ENCODE measurements around the gene CDH20.

Gene CDH20

DNA sequence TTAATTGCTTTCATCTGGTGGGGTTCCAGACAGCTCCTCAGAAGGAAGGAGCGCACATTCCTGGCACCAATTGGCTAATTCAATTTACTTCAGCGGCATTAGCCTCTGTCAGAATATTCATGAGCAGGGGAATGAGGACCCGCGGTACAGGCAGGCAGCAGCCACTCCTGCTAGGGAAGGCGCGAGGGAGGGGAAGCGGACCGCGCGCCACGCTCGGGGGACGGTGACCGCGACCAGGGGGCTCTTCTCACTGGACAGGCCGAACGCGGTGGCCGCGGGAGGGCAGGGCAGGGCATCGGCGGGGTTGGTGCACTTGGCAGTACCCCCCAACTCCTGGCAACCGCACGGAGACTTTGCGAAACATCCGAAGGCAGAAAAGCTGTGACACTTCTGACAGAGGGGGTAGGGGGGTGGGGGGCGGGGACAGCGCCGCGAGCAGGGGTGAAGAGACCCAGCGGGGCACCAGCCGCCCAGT is at the start of gene CDH20:
TSS of gene CDH20 (plus strand) at position 160 of the 475 bp plus-strand sequence.
- DNase-seq = no peak

DNA sequence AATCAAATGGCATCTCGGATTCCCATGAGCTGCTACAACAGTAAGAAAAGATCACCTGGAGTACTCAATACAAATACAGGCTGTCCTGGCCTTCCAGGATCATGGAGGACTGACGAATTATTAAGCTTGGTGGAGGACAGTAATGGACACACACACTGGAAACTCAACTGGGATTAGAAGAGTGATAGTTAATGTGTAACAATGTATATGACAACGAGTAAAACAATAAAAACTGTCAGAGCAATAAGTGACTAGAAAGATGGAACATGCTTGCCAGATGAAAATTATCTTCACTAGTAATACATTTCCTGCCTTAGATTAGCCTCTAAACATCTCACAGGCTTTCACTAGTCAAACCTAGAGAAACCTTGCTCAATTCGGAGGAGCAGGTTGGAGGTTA is 49.2 kb upstream of the CDH20 start:
- no peak for DNase-seq

DNA sequence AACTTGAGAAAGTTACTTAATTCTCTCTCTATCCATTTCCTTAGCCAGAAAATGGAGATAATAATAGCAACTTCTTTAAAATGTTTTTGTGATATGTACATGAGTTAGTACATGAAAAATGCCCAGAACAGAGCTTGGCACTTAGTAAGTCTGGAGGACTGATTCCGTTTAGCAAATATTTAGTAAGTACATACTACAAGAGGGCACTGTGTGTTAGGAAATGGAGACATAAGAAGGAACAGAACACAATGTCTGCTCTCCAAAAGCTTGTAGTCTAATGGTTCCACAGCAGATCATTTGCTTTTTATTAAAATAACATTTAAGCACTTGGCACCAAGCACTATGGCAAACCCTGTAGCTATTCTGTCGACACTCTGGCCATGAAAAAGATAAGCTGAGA is 47.5 kb upstream of the CDH20 start:
- DNase-seq = no peak

DNA sequence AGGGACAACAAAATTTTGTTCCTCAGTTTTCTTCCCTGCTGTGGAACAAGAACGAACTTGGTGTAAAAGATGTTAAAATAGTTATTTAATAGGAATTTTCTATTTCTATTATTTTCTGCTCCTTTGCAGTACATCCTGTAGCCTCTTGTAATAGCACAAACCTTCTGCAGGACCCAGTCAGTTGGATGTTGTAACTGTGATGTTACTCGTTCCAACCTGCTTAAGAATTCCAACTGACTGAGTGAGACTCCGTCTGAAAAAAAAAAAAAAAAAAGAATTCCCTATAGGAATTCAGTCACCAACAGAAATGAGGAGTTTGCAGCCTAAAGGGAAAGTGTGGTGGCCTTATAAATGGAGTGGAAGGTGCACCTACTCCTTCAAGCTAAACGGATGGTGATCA is 46.4 kb upstream of the CDH20 start:
- DNase-seq = no peak

DNA sequence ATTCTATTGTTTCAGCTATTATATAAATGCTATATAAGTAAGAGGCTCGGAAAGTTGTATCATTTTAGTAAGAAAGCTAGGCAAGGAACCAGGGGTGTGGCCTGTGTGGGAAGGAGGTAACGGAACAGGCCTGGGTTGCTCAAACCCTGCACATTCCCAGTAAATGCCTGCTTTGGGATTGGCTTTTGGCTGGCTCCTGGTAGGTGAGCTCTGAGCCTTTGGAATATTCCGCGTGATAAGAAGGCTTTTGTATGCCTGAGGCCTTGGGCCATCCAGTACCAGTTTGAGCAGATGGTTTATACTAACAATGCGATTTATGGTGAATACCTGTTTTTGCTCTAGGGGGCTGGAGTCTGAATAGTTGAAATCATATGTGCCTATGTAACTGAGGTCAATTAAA is 42.6 kb upstream of the CDH20 start:
- DNase-seq = no peak

DNA sequence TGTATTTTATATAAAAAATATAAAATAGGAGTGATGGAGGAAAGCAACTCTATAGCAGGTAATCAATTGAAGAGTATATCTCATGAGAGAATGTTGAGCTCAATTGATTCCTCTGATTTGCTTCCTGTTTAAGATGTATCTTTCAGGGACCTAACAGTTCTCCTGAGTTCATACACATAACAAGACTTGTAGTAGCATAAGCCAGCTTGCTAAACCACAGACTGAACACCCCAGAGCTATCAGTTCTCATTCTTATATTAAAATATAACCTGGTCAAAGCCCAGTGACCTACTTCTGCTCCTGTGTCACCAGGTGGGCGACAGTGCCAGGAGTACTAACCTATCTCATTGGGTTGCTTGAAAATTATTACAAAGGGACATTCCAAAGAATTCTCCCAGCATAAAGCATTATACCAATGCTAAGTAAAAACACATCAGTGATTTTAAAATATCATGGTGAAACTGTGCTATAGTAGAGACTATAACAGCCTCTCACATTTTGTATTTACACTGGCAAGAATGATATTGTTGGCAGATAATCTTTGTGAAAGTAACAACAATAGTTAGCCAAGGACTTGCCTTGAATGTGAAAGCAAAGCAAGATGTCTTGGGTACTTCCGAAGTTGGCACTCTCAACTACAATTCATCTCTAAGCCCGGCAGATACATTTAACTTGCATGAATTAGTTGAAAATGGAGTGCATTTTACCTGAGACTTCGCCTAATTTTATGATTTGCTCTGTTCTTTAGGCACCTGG is 40.8 kb upstream of the CDH20 start:
- DNase-seq = no peak

DNA sequence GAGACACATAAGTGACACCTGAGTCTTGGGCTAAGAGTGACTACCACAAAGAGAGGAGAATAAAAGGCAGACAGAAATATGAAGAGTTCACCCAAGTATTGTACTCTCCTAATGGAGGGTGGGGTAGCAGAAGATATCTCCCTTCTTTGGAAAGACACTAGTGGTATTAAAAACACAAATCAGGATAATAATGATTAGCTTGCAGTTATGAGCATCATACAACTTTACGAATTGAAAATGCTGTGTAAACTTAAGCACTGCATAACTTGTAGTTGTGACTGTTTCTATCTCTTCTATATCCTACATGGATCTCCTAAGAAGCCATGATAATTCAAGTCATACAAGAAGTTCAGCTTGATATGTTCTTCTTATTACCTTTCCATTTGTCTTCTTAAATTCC is 38.1 kb upstream of the CDH20 start:
- DNase-seq = no peak

DNA sequence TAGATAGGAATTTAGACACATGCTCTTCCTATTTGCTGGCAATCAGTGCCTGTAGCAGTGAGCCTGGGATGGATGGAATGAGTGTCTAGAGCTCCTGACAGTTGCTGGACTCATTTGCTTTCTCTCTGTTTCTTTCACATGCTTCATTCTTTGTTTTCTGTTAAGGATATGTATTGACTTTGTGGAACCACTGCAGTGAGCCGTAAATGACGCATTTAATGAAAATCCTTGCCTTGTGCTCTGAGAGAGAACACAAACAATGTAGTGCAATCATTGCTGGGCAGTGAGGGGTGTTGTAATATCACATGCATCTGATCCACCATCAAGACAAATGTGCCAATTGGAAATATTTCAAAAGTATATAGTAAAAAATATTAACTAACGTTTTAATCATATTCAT is 25.2 kb upstream of the CDH20 start:
- DNase-seq = no peak

DNA sequence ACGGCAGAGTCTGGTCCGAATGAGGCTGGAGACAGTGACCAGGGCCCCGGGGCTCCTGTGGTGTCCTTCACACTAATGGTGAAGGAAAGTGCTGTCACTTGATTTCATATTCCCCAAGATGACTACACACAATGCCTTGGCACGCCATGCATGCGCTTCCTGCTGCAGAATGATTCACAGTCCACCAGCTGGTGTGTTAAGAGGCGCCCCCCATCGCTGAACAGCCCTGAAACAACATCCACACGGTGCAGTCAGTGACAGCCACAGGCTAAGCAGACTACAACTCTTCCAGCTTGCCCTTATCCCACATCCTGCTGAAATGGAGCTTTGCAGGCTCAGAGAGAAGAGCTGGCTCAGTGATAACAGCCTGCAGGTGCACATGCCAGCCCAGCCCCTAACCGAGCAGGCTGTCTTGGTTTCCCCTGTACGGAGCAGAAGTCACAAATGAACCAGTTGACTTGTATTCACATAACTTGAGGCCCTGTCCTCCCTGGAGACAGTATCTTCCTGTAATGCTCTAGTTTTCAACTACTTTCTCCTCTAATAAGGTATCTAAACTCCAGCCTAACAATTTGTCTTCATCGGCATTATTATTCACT is 24.3 kb upstream of the CDH20 start:
- DNase-seq = no peak

DNA sequence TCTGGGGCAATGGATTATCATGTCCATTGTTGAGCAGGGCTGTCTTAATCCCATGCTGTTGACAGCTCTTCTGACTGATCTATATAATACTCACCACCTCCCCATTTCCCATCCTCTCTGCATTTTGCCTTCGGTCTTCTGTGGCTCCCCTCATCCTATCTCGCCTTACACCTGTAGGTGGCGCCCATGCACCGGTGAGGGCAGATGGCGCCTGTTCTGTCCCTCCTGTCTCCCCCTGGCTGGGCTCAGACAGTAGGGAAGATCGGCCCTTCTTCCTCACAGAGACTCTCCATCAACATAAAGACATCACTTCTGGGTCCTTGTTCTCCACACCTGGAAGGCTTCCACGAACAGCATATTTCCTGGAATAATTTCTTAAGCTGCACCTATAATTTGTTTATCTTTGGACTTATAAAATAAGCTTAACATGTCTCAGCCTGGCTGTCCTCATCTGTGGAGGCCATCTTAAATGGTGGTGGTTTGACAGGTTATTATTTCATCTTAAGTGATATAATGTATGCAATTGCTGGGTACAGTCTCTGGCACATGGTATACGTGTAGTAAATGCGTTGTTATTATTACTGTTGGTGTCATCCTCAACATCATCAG is 10.9 kb upstream of the CDH20 start:
- DNase-seq = no peak

DNA sequence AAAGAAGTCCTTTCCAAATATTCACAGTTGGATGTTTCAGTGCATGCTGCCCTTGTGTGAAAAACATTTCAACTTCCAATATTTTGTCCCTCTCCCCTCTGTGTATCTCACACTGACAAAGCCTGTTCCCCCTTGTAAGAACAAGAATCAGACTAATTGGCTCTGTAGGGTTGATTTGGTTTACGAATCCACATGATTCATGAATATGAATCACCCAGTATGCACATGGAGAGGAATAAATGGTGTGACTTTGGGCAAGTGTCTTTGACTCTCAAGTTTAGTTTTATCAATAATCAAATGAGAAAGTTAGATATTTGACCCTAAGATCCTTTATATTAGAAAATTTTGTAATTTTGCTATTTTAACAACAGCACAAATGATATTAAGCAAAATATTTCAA is 9.3 kb upstream of the CDH20 start:
- DNase-seq = no peak

DNA sequence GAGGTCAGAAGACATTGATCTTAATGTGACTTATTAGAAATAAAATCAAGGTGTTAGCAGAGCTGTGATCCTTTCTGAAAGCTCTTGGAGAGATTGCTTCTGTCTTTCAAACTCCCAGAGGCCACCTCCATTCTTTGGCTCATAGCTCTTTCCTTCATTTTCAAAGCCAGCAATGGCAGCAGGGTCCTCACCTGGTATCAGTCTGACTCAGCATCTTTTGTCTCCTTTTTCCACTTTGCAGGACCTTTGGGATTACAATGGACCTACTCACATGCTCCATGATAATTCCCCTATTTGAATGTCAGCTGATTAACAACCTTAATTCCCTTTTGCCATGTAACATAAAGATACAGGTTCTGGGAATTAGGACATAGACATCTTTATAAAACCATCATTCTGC is 6.8 kb upstream of the CDH20 start:
- no peak for DNase-seq

DNA sequence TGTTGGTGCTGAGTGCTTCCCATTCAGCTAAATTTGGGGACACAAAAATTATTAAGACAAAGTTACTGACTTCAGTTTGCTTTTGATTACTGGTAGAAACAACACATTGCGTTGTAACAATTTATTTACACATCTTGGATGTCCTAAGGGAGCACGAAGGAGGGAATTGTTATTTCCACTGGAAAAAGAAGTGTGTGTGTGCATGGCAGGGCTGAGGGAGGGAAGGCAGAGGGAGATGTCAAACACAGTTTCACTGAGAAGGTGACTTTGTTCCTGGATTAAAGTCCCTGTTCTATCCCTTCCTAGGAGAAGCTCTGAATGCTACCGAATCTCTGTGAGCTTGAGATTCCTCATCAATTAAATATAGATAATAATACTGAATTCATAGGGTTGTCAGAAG is 3.8 kb upstream of the CDH20 start:
- no peak for DNase-seq

DNA sequence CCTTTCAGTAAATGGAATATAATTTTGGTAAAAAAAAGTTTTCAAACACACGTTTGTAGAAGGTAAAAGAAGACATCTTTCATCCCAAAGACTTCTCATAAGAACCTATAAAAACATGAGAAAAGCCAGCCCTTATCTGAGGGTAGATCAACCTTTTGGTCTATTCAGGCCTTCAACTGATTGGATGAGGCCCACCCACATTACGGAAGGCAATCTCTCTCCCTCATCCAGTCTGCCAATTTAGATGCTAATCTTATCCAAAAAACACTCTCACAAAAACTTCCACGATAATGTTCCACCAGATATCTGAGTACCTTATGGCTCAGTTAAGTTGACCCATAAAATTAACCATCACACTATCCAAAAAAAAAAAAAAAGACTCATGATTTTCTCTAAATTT is 2.2 kb upstream of the CDH20 start:
- DNase-seq = no peak

DNA sequence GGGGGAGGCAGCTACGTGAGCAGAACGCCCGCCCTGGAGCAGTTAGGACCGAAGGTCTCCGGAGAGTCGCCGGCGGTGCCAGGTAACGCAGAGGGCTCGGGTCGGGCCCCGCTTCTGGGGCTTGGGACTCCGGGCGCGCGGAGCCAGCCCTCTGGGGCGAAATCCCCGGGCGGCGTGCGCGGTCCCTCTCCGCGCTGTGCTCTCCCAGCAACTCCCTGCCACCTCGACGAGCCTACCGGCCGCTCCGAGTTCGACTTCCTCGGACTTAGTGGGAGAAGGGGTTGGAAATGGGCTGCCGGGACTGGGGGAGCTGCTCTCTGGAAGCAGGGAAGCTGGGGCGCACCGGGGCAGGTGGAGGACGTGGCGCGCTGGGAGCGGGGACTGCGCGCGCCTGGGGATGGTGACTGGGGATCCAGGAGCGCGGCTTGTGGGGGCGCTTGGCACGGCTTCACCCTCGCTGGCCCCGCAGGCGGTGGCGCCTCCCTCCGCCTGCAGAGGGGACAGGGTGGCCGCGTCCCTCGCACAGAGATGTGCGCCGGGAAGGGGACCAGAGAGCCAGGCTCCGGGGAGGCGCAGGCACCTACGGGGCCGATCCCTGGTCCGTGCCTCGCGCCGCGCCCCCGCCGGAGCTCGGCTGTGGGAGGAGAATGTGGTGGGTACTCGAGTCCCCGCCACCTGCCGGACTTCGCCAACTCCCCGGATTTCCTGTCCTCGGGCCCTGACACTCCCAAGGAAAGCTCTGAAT is 688 bp downstream of the CDH20 start:
- DNase-seq = no peak

DNA sequence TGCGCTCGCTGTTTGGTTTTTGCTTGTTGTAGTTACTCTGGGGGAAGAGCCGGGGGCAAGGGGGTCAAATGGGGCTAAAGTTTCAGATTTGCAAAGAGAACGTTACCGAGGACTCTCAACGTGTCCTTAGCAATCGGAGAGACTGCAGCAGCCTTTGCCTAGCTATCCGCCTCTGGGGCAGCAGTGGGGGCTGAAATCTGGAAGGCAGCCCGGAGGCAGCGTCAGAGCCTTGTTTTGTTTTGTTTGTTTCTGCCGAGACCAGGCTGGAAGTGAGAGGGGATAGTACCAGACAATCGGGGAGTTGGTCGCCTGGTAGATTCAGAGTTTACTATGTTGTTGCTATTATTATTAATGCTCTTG is 1.2 kb downstream of the CDH20 start:
- DNase-seq = no peak

DNA sequence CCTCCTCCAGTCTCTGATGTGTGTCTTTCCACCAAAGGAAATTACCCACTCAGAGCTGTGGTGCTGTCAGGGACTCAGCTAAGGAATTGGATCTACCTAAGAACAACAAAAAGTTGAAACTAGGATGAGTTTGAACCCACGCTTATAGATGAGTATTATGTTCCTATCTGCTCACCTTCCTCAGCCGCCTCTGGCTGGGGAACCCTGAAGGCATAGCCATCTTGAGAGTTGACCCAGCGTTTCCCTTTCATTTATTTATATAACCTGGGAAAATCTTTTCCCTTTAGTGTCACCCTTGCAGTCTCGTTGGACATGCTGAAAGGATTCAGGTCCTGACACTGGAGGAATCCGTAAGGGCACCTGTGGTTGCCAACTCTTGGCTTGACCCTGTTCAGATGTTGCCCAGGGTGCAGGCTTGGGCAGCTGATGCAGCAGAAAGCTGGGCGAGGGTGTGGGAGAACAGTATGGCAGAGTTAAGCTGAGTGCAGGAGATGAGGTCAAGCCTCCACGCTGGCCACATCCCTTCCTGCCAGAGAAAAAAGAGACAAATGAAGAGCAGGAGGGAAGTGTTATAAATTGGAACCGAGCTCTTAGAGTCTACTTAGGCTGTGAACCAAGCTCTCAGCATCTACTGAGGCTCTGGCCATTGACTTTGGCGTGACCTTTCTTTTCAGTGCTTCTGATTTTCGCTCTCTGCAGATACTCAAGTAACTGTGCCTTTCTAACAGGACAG is 1.9 kb downstream of the CDH20 start:
- no peak for DNase-seq

DNA sequence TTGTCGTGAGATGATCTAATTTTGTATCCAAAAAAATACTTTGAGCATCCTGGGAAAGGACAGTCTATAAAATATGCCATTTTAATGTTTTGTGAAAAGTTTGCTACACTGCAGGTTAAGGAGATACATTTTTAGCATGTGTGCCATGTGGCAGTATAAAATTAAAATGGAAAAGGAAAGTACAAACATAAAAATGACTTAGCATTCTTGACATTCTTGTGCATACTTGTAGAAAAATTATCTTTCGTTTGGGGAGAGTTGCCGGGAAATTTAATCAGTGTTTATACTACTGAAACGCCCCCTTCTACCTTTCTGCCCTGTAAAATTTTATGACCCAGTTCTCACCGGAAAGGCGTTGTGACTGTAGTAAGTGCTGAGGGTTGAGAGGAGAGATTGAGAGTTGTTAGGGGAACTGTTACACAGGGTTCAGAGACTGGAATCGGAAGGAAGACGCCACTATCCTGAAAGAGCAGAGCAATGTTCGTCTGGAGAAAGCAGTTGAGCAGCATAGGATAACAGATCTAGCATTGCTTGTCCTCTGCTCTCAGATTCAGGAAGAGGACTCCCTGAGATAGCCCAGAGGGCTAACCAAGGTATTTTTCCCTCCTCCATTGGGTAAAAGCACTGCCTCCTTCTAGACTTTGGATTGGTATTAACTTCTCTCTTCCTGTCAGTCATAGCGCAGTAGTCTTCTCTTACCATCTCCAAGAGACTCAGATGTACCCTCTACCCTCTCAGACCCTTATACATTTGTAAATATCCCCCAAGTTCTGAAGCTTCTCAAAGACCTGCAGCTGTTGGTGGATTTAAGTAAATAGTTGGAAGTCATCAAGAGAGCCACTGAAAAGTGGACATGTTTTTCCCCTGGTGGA is 2.7 kb downstream of the CDH20 start:
- no peak for DNase-seq

DNA sequence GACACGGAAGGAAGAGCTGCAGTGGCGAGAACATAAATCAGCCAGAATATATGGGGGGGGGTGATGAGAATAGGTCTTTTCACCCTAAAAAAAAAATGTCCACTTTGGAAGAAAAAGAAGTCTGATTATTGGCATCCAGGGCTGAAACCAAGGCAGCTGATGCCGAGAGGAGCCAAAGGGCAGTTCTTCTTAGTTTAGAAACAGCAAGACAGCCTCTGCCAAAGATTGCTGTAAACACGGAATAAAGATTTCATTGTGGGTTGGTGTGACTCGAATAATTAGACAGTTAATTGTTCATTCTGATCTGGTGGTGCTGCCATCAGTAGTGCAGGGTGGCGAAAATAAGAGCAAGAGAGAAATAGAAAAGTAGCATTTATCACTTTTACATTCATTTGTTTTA is 3.5 kb downstream of the CDH20 start:
- no peak for DNase-seq

DNA sequence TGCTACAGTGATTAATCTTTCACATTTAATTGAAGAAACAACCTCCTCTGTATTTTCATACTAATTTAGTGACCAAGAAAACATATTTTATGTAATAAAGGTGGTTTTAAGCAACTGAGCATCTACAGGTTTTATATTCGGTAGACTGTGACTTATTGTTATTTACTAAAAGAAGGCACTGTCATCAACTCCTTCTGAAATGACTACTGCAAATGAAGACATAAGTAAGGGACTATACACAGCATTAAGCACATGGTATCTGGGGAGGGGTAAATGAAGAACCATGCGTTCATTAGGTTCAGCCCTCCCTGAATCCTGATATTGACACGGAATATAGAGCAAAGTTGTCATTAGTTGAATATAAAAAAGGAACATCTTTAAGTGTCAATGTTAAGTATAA is 4.3 kb downstream of the CDH20 start:
- DNase-seq = no peak

DNA sequence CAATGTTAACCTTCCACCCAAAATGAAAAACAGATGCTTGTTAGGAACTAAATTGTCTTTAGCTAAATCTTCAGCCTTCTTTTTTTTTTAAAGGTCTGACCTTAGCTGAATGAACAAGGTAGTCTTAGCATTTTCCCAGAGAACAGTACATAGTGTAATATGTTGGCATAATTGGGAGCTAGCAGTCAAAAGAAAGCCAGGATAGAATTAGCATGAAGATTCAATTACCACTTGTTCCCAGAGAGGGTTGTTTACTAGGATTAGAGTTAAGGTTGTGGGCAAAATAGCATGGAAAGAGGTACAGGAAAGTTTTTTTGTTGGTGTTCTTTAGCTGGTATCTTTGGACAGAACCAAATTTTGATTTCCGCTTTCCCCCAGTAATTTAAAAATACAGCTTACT is 6.9 kb downstream of the CDH20 start:
- no peak for DNase-seq

DNA sequence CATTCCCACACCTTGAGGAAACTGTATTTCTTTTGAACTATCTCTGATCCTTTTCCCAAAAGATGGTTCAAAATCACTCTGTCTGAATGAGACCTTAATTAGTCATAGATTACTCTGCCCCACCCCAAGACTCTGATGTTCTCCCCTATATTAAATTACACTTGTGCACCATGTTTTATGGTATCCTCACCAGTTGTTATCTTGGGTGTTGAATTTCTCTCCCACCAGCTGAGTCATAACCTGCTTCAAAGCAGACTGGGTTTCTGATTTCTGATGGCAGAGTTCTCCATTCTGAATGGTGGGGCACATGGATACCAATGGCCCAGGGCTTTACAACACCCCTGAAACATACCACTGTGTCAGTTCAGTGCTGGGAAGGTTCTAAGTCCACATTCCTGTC is 15.0 kb downstream of the CDH20 start:
- DNase-seq = no peak
